B cell (primary cell): ENCODE data around the gene PREX1.
"Not testable (repeated sequence)": the region's sequence is repeated elsewhere in the genome, so short reads cannot be mapped to it uniquely, and the experiment has no call there.

ENCODE experiments used
- EZH2 ChIP-seq: IDR thresholded peaks from 2 replicates; pipeline ENCODE4 v1.6.1; 2012; ENCODE audit warnings: borderline replicate concordance, low read depth, mild to moderate bottlenecking, moderate library complexity, low read length; ENCODE audit not compliant: insufficient read depth, poor library complexity, severe bottlenecking
- TF ChIP-seq, protein P1 (sequence below): fragments of 200-600 bp; IDR thresholded peaks from one replicate; pipeline ENCODE4 v1.8.0; 2022; ENCODE audit warnings: antibody characterized with exemption, mild to moderate bottlenecking

DNA sequence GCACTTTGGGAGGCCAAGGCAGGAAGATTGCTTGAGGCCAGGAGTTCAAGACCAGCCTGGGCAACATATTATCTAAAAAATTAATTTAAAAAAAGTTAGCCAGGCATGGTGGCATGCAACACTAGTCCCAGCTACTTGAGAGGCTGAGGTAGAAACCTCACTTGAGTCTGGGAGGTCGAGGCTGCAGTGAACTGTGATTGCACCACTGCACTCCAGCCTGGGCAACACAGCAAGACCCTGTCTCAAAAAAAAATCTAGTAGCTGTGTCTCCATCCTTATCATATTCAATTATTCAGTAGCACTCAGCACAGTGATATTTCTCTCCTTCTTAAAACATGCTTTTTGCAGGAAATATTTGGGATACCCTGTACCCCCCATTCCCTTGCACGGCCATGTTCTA, 16.1 kb upstream of the PREX1 start:
- TF ChIP-seq, protein P1, sequence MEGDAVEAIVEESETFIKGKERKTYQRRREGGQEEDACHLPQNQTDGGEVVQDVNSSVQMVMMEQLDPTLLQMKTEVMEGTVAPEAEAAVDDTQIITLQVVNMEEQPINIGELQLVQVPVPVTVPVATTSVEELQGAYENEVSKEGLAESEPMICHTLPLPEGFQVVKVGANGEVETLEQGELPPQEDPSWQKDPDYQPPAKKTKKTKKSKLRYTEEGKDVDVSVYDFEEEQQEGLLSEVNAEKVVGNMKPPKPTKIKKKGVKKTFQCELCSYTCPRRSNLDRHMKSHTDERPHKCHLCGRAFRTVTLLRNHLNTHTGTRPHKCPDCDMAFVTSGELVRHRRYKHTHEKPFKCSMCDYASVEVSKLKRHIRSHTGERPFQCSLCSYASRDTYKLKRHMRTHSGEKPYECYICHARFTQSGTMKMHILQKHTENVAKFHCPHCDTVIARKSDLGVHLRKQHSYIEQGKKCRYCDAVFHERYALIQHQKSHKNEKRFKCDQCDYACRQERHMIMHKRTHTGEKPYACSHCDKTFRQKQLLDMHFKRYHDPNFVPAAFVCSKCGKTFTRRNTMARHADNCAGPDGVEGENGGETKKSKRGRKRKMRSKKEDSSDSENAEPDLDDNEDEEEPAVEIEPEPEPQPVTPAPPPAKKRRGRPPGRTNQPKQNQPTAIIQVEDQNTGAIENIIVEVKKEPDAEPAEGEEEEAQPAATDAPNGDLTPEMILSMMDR = not testable (repeated sequence)
- not testable (repeated sequence) for TF ChIP-seq EZH2
